T-helper 1 cell (primary cell): ENCODE results near the gene MTA3.
"Not testable (repeated sequence)": the region's sequence is repeated elsewhere in the genome, so short reads cannot be mapped to it uniquely, and the experiment has no call there.

Experiments used
- DNase-seq, 5 donors: peaks; one replicate each; pipeline ENCODE4 v3.0.0-alpha.2; 2012 to 2020

The MTA3 gene

GRCh38 chr2:42614838-42615237 is 46.4 kb downstream of the MTA3 start:
- no peak for DNase-seq

- DNase-seq, result no peak
Measured at GRCh38 chr2:42618116-42618515, 49.7 kb downstream of the MTA3 start.

GRCh38 chr2:42618972-42619371 is 50.5 kb downstream of the MTA3 start:
- DNase-seq, result peak in 1 of 5 donors; percentile 7

- DNase-seq, result not testable (repeated sequence)
Measured at GRCh38 chr2:42621626-42622025, 53.2 kb downstream of the MTA3 start.

GRCh38 chr2:42622943-42623676 is 54.7 kb downstream of the MTA3 start:
- DNase-seq, result no peak

GRCh38 chr2:42624047-42624446 is 55.6 kb downstream of the MTA3 start:
- no peak for DNase-seq

- DNase-seq, result not testable (repeated sequence)
Measured at GRCh38 chr2:42628024-42628423, 59.6 kb downstream of the MTA3 start.

GRCh38 chr2:42636934-42637333 is 68.5 kb downstream of the MTA3 start:
- DNase-seq, result no peak

- DNase-seq, result no peak
Measured at GRCh38 chr2:42638080-42638784, 69.8 kb downstream of the MTA3 start.

GRCh38 chr2:42639340-42640077 is 71.1 kb downstream of the MTA3 start:
- no peak for DNase-seq

- DNase-seq, result no peak
Measured at GRCh38 chr2:42640261-42640660, 71.8 kb downstream of the MTA3 start.

GRCh38 chr2:42642371-42642770 is 73.9 kb downstream of the MTA3 start:
- not testable (repeated sequence) for DNase-seq

- DNase-seq, result no peak
Measured at GRCh38 chr2:42645551-42645950, 77.1 kb downstream of the MTA3 start.

GRCh38 chr2:42648796-42649195 is 80.4 kb downstream of the MTA3 start:
- DNase-seq, result no peak

- no peak for DNase-seq
Measured at GRCh38 chr2:42651057-42651456, 82.6 kb downstream of the MTA3 start.

GRCh38 chr2:42652086-42652485 is 83.7 kb downstream of the MTA3 start:
- peak in 1 of 5 donors; percentile 54 for DNase-seq

GRCh38 chr2:42653039-42653438 is 84.6 kb downstream of the MTA3 start:
- no peak for DNase-seq

- no peak for DNase-seq
Measured at GRCh38 chr2:42653908-42654445, 85.5 kb downstream of the MTA3 start.

- DNase-seq, result no peak
Measured at GRCh38 chr2:42658306-42658705, 89.9 kb downstream of the MTA3 start.

- DNase-seq, result no peak
Measured at GRCh38 chr2:42659609-42660008, 91.2 kb downstream of the MTA3 start.

GRCh38 chr2:42663106-42663780 is 94.8 kb downstream of the MTA3 start:
- DNase-seq, result peak; percentile 8 to 66 (median 29)

- no peak for DNase-seq
Measured at GRCh38 chr2:42663828-42664227, 95.4 kb downstream of the MTA3 start.
